Colon (tissue), 2 donors: ENCODE data around the gene VSTM1.
"Not testable (repeated sequence)": the region's sequence is repeated elsewhere in the genome, so short reads cannot be mapped to it uniquely, and the experiment has no call there.

Source experiments
- FAIRE-seq: peaks from 2 replicates; lab custom pipeline; 2012; peaks lifted over from hg19 to GRCh38; lab: Jason Lieb, UNC
- donor health status: control.
- donor health status: control.

The VSTM1 gene

DNA sequence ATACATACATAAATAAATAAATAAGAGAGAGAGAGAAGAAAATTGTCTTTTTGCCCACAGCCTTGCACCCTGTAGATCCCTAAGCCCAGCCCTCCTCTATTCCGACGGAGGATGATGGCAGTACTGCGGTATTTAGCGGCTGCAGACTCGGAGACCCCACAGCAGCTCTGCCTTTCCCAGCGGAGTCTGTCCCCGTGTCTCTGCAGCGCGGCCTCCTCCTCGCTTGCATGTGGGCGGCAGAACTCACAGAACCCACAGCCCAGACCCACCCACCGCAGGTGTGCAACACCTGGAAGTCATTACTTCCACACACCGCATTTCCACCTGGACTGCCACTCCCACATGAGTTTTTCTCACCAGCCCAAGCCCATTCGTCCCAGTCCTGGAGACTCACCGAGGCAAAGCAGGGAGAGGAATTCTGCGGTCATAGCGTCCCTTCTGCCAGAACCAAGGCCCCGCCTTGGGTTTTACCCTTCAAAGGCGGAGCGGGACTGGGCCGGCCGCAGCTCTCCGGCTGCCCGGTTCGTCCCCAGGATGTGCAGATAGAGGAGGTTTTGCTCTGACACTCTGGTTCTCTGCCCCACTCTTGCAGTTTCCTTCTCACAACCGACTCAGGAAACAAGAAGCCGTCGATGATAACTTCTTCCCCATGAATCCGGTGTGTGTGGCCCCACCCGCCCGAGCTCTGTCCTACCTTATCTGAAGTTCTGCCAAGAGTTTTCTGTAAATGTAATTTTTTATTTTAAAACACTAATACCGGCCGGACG, at the start of gene VSTM1:
TSS of gene VSTM1 (minus strand) at position 548 of the 767 bp plus-strand sequence. CDS start at position 428, 120 bp downstream.
- FAIRE-seq, result no peak

DNA sequence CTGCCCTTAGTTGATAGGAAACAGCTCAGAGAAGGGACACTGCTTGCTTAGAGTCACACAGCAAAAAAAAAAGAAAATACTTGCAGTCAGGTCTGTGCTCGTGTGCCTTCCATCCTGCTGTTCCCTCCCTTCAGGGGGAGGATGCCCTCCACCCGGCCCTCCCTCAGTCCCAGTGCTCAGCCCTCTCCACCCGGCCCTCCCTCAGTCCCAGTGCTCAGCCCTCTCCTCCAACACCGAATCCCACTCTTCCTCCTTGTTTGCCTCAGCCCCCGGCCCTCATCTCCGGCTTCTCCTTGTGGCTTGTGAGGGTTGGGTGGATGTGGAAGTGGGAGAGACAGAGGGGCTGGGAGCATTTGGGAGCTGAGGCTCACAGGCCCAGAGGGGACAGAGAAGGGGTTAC, 46.0 kb upstream of the VSTM1 start:
- no peak for FAIRE-seq

GRCh38 chr19:54108496-54108895, 44.8 kb upstream of the VSTM1 start:
- FAIRE-seq, result no peak

- no peak for FAIRE-seq
Measured at GRCh38 chr19:54107876-54108490, 44.3 kb upstream of the VSTM1 start.

DNA sequence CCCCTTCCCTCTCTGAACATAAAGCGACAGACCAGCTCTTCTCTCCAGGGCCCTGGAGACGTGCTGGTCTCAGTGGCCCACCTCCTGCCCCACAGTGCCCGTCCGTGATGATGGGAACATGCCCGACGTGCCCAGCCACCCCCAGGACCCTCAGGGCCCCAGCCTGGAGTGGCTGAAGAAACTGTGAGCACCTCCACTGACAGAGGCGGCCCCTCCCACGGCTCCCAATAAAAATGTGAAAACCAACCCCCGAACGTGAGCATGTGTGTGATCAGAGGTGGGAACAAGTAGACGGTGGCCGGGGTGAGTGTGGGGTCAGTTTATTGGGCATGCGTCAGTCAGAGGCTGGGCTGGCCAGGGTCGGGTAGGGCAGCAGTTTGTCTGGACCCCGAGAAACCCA, 43.0 kb upstream of the VSTM1 start:
- FAIRE-seq, result no peak

GRCh38 chr19:54105796-54106195, 42.1 kb upstream of the VSTM1 start:
- FAIRE-seq, result no peak

DNA sequence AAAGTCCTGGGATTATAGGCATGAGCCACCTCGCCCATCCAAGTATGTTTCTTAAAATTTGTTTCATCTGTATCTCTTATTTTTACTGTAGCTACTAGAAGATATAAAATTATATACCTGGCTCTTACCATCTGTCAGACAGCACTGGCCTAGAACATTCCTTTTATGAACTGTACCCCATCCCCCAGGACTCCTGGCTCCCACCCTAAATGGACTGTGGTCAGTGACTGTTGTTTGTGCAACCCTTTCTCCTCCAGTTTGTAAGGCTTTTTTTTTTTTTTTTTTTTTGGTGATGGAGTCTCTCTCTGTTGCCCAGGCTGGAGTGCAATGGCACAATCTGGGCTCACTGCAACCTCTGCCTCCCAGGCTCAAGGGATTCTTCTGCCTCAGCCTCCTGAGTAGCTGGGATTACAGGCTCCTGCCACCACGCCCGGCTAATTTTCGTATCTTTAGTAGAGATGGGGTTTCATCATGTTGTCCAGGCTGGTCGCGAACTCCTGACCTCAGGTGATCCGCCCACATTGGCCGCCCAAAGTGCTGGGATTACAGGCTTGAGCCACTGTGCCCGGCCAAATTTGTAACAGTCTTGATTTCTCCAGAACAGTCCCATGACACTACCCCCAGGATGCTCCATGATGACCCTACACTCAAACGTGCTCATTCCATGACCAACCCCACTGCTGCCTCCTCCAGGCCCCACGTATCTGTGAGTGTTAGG, 41.5 kb upstream of the VSTM1 start:
- no peak for FAIRE-seq

DNA sequence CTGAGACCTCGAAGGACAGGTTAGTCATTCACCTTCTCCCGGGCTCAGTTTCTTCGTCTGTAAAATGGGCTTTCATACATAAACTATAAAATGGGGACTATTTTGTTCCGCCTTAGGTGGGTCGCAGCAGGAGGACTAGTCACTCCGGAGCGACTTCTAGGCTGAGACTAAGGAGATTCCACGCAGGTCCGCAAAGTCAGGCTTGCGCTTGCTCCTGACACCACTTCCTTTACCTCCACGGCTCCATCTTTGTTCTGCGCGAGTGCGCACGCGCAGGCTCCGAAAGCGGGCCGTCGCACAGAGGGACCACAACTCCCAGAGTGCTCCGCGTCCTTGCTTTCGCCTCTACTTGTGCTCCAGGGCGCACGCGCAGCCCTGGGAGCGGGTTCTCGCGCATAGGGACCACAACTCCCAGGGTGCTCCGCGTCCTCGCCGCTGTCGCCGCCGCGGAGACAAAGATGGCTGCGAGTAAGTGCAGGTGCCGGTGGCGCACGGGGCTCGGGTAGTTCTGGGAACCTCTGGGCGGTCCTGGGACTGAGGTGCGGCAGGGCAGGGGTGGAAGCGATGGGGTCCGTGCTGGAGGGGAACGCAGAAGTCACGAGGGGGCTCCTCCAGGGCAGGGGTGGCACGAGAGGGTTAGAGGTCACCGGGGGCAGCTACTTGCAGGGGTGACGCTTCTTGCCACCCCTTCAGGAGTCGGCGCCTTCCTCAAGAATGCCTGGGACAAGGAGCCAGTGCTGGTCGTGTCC, 38.9 kb upstream of the VSTM1 start, which contains the start of gene NDUFA3:
TSS of gene NDUFA3 (plus strand) at position 435 of the 749 bp plus-strand sequence. CDS start at position 459, 24 bp downstream.
- peak; percentile 60 for FAIRE-seq

DNA sequence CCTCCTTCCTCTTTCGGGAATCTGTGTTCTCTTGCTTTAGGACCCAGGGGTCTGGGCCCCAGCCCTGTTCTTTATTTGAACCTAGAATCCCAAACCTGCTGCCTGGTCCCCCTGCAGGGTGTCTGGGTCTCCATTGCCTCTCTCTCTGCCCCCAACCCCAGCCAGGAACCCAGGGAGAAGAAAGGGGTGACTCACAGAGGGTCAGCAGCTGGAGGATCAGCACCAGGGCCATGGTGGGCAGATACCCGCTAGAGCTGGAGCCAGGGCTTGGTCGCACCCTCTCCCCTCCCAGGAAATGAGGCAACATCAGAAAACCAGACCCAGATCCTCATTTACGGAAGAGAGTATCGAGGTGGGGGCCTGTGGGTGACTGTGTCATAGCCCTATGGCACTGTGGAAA, 36.9 kb upstream of the VSTM1 start, which contains the start of gene OSCAR:
TSS of gene OSCAR (minus strand) at position 243 of the 400 bp plus-strand sequence. CDS start at position 232, 11 bp downstream.
- no peak for FAIRE-seq

- not testable (repeated sequence) for FAIRE-seq
Measured at GRCh38 chr19:54099903-54100255, 36.2 kb upstream of the VSTM1 start.

GRCh38 chr19:54099190-54099902, 35.6 kb upstream of the VSTM1 start:
- FAIRE-seq, result no peak

GRCh38 chr19:54096617-54097106, 33.0 kb upstream of the VSTM1 start:
- FAIRE-seq, result no peak

DNA sequence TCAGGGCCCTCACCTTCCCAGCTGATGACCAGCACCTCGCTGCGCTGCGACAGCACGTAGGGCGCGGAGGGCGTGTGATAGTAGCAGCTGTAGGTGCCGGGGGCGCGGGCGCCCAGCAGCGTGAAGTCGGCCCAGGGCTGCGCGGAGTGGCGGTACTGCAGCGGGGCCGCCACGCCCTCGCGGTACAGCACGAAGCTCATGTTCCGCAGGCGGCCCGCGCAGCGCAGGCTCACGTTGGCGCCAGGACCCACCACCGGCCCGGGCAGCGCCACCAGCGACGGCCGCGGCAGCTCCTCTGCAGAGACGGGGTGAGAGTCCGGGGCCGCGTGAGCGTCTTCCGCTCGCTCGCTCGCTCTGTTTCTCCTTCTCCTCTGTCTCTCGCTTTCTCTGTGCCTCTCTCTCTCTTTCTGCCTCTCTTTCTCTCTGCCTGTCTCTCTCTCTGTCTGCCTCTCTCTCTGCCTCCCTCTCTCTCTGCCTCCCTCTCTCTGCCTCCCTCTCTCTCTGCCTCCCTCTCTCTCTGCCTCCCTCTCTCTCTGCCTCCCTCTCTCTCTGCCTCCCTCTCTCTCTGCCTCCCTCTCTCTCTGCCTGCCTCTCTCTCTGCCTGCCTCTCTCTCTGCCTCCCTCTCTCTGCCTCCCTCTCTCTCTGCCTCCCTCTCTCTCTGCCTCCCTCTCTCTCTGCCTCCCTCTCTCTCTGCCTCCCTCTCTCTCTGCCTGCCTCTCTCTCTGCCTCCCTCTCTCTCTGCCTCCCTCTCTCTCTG, 32.3 kb upstream of the VSTM1 start:
- not testable (repeated sequence) for FAIRE-seq

DNA sequence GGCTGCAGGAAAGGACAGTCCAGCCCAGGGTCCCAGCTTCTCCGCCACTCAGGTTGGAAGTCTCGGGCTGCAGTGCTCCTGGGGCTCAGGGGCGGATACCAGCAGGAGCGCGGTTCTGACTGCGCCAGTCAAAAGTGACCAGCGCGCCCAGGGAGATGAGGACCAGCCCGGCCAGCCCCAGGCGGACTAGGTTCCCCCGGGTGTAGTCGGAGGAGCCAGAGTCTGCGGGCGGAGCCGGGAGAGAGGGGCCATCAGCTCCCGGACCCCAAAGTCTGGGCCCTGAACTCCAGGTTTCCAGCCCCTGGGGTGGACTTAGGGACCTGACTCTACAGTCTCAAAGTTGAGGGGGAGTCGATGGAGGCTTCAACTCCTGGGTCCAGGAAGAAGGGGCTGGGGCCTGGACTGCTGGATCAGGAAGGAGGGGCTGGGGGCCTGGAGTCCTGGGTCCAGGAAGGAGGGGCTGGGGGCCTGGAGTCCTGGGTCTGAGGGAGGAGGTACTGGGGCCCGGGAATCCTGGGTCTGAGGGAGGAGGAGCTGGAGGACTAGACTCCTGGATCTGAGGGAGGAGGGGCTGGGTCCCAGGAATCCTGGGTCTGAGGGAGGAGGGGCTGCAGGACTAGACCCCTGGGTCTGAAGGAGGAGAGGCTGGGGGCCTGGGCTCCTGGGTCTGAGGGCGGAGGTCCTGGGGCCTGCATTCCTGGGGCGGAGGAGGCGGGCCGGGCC, 31.6 kb upstream of the VSTM1 start:
- no peak for FAIRE-seq

DNA sequence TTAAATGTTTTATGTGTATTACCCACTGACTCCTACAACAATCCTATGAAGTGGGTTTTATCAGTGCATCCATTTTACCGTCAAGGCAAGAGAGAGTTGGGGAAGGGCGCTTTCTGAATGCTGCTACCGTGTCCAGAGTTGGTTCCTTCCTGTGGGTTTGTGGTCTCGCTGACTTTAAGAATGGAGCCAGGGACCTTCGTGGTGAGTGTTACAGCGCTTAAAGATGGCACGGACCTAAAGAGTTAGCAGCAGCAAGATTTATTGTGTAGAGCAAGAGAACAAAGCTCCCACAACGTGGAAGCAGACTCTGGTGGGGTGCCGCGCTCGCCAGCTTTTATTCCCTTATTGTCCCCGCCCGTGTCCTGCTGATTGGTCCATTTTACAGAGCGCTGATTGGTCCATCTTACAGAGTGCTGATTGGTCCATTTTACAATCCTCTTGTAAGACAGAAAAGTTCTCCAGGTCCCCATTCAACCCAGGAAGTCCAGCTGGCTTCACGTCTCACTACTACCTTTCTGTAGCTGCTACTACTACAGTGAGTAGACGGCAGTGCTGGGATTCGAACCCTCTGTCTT, 30.8 kb upstream of the VSTM1 start:
- no peak for FAIRE-seq

DNA sequence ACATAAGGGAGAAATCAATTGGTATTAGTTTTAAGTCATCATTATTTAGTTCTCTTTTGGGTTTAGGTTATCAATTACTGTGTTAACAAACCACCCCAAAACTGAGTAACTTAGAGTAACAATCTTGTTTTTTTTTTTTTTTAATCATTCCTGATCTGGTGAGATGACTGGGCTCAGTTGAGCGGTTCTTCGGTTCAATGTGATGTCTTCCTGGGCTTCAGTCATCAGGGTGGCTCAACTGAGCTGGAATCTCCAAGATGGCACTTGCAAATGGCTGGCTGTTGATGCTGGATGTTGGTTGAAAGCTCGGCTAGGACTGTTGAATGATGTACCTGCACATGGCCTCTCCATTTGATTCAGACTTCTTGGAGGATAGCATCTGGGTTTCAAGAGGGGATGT, 20.7 kb upstream of the VSTM1 start:
- no peak for FAIRE-seq

GRCh38 chr19:54081032-54081431, 17.3 kb upstream of the VSTM1 start, which contains the start of gene TARM1:
Gene TARM1, minus strand, starts transcription at chr19:54081365. Its CDS starts 25 bp downstream, at chr19:54081340.
- FAIRE-seq, result no peak

- no peak for FAIRE-seq
Measured at GRCh38 chr19:54077334-54077733, 13.6 kb upstream of the VSTM1 start.

DNA sequence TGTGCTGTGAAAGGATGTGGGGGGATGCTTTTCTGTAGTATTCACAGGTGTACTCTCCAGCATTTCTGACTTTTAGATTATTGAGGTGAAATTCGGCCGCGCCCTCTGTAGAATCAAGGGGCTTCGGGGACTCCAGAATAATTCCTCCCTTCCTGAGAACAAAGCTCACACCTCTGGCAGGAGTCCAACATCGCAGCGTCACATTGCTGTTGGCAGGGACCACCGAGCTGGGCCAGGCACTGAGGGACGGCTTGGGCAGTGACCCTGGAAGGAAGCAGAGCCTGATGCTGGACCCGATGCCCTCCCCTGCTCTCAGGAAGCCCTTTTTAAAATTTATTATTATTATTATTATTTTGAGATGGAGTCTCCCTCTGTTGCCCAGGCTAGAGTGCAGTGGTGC, 11.2 kb upstream of the VSTM1 start:
- no peak for FAIRE-seq
